Kidney tubule cell (primary cell): ENCODE measurements around the gene RXRB.

ENCODE experiments used
- DNase-seq: peaks from one replicate; pipeline ENCODE4 v3.0.0-alpha.2; 2018; ENCODE audit warnings: low spot score

RXRB gene

GRCh38 chr6:33197431-33198048 is 2.9 kb downstream of the RXRB start:
- peak; percentile 61 for DNase-seq

DNA sequence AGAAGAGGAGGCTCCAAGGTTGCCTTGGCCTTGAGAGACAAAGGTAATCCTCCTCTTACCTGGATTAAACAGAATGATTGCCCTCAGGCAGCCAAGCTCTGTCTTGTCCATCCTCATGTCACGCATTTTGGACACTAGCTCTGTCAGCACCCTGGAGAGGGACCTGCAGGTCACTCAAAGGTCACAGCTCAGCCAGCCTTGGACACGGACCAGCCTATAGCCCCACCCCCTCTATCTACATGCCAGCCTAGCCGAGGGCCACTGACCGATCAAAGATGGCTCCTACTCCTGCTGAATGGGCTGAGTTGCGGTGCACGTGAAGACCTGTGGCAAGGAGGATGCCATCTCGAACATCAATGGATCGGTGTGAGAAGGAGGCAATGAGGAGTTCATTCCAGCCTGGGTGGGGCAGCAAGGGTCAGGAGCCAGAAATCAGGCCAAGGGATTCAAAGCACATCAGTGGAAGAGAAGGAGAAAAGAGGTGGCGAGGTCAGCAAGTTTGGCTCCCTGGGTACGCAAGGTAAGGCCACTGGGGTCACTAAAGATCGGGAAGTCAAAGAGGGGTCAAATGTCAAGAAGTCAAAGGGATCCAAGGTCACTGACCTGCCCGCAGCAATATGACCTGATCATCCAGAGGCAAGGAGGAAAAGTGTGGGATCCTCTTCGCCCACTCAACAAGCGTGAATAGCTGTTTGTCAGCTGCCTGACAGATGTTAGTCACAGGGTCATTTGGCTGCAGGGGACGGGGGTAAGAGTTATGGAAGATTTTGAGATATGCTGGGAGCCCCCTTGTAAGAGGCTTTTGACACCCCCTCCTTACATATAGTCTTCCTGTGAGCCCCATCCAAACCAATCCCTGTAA is 4.9 kb downstream of the RXRB start:
- DNase-seq, result no peak

DNA sequence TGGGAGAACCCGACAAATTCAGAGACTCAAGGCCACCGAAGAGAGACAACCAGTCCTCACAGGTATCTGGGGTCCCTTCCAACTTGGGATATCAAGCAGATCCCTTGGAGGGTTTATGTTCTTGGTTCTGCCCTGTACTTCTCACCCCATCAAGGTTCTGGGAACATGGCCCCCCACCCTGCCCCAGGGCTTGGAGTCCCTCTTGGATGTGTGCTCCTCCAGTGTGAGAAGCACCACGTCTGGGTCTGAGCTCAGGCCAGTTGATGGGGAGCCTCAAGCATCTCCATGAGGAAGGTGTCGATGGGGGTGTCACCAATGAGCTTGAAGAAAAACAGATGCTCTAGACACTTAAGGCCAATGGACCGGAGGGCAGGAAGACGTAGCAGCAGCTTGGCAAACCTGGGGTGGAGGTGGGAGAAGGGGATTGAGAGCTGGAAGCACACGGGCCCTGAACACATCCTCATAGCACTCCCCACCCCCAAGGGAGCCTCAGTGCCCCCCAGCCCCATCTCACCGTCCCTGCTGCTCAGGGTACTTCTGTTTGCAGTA is 6.0 kb downstream of the RXRB start:
- no peak for DNase-seq

DNA sequence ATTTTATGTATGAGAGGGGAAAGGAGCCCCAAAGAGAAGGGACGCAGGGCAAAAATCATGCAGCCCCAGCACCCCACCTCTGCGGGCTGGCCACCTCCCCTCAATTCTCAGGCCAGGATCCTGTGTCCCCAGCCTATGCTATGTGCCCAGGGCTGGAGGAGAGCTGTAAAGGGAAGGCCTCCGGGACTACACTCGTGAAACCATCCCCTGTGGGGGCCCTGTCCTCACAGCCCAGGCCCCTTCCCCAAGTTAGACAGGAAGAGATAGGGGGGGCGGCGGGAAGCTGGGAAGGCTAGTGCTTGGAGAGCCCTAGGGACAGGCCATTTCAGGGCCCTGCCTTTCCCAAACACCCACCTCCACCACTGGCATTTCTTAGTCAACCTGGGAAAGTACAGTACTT is 6.8 kb downstream of the RXRB start:
- no peak for DNase-seq

DNA sequence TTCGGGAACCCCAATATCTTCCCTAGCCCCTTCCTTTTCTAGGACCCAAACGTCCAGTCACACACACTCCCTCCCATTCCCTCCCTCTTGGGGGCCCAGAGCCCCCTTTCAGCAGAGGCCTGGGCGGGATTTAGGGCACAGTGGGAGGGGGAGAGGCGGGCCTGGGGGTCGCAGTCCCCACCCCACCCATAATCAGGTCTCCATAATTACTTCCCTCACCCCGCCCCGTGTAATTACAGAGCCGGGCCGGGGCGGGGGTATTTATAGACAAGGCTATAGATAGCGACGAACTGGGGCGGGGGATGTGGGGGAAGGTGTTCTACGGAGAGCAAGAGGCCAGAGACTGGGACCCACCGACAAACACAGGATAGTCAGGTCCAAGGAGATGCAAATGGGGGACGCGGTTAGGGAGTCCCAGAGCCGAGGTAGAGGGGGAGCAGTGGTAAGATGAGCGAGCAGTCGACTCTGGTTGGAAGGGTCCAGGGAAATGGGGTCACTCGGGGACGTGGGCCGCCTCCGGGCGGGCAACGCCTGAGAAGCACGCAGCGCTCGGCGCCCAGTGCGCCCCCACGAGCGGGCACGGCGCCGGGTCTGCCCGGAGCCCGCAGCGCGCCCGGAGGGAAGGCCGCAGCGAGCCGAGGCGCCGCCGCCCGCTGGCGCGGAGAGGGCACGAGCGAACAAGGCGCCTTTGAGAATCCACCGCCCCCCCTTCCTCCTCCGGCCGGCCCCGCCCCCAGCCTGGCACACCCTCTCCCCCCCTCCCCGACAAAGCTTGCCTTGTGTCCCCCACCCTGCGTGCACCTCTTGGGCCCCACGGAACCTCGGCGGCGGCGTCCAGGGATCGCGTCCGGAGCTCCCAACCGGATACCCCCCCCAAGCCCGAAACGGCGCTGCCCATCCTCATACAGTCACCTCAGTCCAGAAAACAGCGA is 7.5 kb downstream of the RXRB start:
- no peak for DNase-seq

GRCh38 chr6:33192105-33192646 is 8.3 kb downstream of the RXRB start, which contains the start of gene COL11A2:
Gene COL11A2, minus strand, starts transcription at chr6:33192467. Its CDS starts 227 bp downstream, at chr6:33192240.
- DNase-seq, result no peak

- DNase-seq, result no peak
These were observed 8.9 kb downstream of the RXRB start for GRCh38 chr6:33191383-33192104.

- DNase-seq, result no peak
These were observed 9.9 kb downstream of the RXRB start for GRCh38 chr6:33190504-33191107.

DNA sequence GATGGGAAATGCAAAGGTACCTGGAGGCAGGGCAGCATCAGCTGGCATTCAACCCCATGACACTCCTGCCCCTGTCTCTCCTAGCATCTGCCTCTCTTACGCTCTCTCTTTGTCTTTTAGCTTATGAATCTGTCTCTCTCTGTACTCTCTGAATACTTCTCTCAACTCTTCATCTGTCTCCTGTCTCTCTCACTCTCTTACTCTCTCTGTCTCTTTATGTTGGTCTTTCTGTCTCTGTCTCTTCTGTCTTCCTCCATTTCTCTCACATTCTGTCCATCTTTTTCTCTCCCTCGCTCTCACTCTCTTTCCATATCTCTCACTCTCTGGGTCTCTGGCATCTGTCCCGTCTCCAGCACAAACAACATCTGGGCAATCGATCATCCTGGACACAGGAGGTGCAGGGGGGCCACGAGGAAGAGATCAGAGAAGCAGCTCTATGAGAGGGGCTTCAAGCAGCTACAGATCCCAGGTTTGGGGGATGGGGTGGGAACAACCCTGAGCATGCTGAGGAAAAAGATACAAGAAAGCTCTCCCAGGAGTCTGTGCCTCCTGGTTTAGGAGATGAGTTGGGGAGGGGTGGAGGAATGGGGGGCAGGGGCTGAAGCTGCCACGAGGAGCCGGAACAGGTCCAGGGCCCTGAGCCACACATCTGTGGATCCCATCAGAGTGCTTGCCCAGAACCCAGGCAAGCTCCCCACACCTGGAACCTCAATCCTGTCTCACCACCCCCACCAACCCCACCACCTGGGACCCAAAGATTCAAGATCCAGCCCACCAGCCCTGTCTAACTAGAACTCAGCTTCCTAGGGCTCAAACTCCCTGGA is 10.6 kb downstream of the RXRB start:
- no peak for DNase-seq

- DNase-seq, result no peak
These were observed 11.3 kb downstream of the RXRB start for GRCh38 chr6:33189164-33189563.

GRCh38 chr6:33187809-33188208 is 12.7 kb downstream of the RXRB start:
- no peak for DNase-seq

DNA sequence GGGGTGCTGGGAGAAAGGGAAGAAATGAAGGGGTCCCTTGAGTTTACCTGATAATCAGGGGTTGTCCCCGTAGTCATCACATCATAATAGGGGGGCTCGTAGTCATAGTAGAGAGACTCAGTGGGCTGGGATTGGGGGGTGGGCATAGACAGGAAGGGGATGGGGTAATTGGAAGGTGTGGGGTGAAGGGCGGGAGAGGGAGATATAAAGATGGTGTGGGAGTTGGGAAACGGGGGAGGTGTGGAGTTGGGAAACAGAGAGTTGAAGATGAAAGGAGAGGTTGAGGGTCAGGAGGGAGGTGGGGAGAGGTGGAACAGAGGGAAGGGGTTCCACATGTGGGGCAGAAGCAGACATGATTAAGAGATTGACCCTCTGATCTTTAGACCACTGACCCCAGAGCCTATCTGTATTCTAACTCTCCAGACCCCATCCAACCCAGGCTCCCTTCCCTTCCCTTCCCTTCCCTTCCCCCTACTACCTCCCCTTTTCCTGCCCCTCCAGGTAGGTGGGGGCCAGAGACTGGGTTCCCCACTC is 14.7 kb downstream of the RXRB start:
- DNase-seq, result no peak

GRCh38 chr6:33185190-33185589 is 15.3 kb downstream of the RXRB start:
- DNase-seq, result no peak

DNA sequence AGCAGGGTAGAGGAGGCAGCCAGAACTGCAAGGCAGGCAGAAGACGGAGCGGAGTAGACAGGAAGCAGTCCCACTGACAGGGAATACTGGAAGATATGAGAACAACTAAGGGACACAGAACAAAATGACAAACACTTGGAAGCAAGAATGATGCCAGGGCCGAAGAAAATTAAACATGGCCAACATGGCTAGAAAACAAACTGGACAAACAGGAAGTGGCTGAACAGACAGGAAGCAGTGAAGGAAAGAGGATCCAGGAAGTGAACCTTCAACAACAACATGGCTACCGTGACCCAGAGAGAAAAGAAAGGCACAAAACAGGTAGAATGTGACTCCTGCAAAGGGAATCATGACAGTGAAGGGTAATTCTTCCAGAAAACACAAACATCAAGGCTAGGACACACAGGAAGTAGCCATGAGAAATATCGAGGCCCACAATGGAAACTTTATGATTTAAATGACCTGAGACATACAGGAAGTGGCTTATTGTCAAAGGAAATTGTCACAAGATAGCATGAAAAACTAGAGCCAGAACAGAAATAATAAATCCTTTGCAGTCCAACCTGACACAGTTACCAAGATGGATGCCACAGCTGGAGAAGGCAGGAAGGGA is 17.3 kb downstream of the RXRB start:
- DNase-seq, result no peak

- DNase-seq, result no peak
These were observed 19.3 kb downstream of the RXRB start for GRCh38 chr6:33181141-33181540.

DNA sequence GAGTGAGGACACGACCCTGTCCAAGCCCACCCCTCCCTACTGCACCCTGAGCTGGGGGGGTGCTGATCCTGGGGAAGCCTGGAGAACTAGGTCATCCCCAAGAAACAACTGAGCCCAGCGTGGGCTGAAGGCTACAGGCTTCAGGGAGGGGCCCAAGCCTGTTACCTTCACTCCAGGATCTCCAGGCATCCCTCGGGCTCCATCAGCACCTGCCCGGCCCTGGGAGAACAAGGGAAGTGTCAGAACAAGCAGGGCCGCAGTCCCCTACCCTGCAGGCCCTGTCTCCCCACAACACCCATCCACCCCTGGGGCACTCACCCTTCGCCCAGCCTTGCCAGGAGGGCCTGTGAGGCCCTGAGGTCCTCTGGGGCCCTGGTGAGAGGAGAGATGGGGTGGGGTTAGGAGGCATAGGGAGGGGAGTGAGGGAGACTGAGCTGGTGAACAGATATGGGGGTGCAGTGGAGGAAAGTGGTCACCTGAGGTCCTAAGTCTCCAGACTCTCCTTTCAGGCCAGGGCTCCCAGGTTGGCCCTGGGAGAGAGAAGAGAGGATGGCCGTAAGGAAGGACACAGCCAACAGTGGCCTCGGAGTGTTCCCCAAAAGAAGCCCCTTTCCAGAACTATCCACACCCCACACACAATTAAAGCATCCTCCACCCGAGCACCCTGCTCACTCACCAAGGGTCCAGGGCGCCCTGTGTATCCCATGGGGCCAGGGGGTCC is 21.6 kb downstream of the RXRB start:
- DNase-seq, result no peak

- no peak for DNase-seq
These were observed 22.7 kb downstream of the RXRB start for GRCh38 chr6:33177552-33178446.
